ENCODE measurements around the gene TACC3. TPM values are rescaled to one million over a fixed set of nuclear protein-coding genes. Genes with fewer than 3 reads are reported as not detected.

TACC3 gene
- total RNA-seq, 2 donors from 2014 or later = 4.3 to 35.6 TPM

DNA sequence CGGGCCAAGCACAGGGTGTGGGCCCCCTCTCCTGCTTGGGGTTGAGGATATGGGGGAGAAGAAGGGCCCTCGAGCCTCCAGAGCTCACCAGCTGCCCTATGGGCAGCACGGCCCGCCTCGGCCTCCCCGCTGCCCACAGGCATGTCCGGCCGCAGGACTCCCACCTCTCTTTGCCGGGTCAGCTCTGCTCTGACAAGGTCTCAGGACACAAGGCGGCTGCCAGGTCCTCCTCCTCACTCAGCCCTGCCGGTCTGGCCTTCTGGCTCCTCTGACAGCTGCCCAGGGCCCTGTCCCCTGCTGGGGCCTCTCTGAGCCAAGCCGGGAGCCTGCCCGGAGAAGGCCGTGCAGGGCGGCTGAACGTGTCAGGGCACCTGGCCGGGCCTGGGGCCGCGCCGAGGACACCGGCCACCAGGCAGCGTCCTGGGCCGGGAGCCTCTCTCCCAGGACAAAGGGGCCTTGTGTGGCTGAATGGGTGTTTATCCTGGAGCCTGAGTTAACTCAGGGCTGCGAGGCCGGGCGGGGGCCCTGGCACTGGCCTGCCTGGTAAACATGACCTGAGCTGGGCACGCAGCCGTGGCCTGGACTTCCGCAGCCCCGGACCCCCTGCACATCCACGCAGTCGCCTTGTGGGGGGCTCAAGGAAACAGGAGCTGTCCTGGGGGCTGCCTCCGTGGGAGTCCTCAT is 25.7 kb downstream of the TACC3 start:
- no peaks in the 10 kb centered on the region for H3K9me3 ChIP-seq
- H3K36me3 ChIP-seq = no peaks in the 10 kb centered on the region
- 74% methylated on average over 25 of the region's 33 CpGs for WGBS
- peaks cover 5% of the 10 kb centered on the region for H3K4me1 ChIP-seq (replicated peaks)
- DNase-seq (ENCODE audit: low spot score) = no peak
- no peak overlapping the region for H3K27ac ChIP-seq
- intact Hi-C loops (cut with DNase I) = loop anchor here (5.0 kb wide), 2 partner anchors 65 to 150 kb away; no protein-coding TSS in a partner anchor
- H3K4me3 ChIP-seq = no peak overlapping the region
- TF ChIP-seq POLR2AphosphoS5 (IDR thresholded peaks at IDR 0.05) = no peak
- no peak for TF ChIP-seq POLR2A (IDR thresholded peaks at IDR 0.05)
- TF ChIP-seq, protein P1, sequence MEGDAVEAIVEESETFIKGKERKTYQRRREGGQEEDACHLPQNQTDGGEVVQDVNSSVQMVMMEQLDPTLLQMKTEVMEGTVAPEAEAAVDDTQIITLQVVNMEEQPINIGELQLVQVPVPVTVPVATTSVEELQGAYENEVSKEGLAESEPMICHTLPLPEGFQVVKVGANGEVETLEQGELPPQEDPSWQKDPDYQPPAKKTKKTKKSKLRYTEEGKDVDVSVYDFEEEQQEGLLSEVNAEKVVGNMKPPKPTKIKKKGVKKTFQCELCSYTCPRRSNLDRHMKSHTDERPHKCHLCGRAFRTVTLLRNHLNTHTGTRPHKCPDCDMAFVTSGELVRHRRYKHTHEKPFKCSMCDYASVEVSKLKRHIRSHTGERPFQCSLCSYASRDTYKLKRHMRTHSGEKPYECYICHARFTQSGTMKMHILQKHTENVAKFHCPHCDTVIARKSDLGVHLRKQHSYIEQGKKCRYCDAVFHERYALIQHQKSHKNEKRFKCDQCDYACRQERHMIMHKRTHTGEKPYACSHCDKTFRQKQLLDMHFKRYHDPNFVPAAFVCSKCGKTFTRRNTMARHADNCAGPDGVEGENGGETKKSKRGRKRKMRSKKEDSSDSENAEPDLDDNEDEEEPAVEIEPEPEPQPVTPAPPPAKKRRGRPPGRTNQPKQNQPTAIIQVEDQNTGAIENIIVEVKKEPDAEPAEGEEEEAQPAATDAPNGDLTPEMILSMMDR (IDR thresholded peaks at IDR 0.05) = no peak
- H3K27me3 ChIP-seq (replicated peaks; ENCODE audit: insufficient read depth) = peaks cover 4% of the 10 kb centered on the region

DNA sequence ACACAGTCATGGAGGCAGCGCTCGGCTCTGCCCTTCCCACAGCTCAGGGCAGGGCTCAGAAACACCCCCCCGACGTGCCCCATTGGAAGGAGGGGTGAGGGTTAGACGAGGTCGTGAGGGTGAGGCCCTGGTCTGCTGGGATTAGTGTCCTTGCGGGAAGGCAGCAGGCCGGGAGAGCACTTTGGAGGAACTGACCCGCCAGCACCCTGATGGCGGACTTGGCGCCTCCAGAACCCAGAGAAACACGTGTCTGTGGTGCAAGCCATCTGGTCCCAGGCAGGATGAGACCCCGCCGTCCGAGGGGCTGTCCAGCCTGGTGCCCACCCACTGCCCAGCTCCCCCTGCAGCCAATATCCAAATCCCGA is 26.3 kb downstream of the TACC3 start:
- 84% methylated on average over 16 of the region's 16 CpGs for WGBS
- Histone ChIP-seq H3K4me3 (no peak overlapping the region), H3K27me3 (replicated peaks; ENCODE audit: insufficient read depth) (peaks cover 4% of the 10 kb centered on the region), H3K4me1 (replicated peaks) (peaks cover 5% of the 10 kb centered on the region), H3K9me3 (no peaks in the 10 kb centered on the region), H3K27ac (no peak overlapping the region), H3K36me3 (no peaks in the 10 kb centered on the region)
- TF ChIP-seq POLR2A (IDR thresholded peaks at IDR 0.05) = no peak
- TF ChIP-seq, protein P1 (IDR thresholded peaks at IDR 0.05) = no peak
- TF ChIP-seq POLR2AphosphoS5 (IDR thresholded peaks at IDR 0.05) = no peak
- intact Hi-C loops (cut with DNase I) = loop anchor here (5.0 kb wide), 2 partner anchors 65 to 150 kb away; no protein-coding TSS in a partner anchor
- DNase-seq (ENCODE audit: low spot score) = no peak

DNA sequence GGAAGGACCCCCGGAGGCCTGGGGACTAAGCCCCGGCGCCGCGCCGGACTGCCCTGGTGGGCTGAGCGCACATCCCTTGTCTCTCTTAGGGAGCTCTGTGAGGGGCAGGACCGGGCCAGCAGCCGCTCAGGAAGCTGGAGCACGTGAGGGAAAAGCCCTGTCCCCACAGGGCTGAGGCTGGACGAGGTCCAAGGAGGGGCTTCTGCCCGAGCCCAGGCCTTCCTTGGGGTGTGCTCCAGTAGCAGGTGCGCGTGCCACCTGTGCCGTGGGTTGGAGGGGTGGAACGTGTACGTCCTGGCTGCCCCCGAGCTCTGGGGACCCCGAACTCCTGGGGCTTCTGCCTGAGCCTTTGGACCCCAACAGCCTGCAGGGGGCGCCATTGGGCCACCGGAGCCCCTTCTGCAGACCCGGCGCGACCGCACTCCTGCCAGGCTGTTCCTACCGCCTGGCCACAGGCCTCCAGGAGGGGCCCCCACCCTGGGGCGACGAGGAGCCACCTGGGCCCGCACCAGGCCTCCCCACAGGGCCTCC is 27.2 kb downstream of the TACC3 start:
- DNase-seq (ENCODE audit: low spot score) = peak; percentile 63
- Histone ChIP-seq H3K36me3 (no peaks in the 10 kb centered on the region), H3K9me3 (no peaks in the 10 kb centered on the region), H3K4me3 (no peak overlapping the region), H3K27me3 (replicated peaks; ENCODE audit: insufficient read depth) (peaks cover 4% of the 10 kb centered on the region), H3K4me1 (replicated peaks) (peaks cover 5% of the 10 kb centered on the region), H3K27ac (no peak overlapping the region)
- intact Hi-C loops (cut with DNase I) = loop anchor here (5.0 kb wide), 2 partner anchors 64 to 149 kb away; no protein-coding TSS in a partner anchor
- WGBS = 7% methylated on average over 29 of the region's 29 CpGs
- no peak for TF ChIP-seq POLR2AphosphoS5 (IDR thresholded peaks at IDR 0.05)
- TF ChIP-seq, protein P1 (IDR thresholded peaks at IDR 0.05) = peak; percentile 59 to 87 (median 81)

DNA sequence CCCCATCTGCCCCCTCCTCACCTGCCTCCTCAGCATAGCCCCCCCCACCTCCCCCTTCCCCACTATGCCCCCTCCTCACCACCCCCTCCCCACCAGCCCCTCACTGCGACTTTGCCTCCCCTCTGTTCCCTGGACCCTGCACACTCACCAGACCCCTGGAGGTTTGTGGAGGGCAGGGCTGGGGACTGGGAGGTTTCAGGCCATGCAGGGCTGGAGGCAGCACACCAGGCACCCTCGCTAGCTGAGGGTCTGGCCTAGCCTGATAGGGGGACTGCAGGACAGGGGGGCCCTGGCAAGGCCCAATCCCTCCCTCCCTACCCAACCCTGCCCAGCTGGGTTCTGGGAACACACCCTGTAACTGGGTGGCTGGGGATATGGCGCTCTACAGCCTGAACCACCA is 28.0 kb downstream of the TACC3 start:
- no peaks in the 10 kb centered on the region for H3K36me3 ChIP-seq
- H3K27ac ChIP-seq = no peak overlapping the region
- H3K27me3 ChIP-seq (replicated peaks; ENCODE audit: insufficient read depth) = peaks cover 4% of the 10 kb centered on the region
- no peak for DNase-seq (ENCODE audit: low spot score)
- 93% methylated on average over 2 of the region's 3 CpGs for WGBS
- TF ChIP-seq, protein P1 (IDR thresholded peaks at IDR 0.05) = no peak
- TF ChIP-seq POLR2A (IDR thresholded peaks at IDR 0.05) = no peak
- no peak for TF ChIP-seq POLR2AphosphoS5 (IDR thresholded peaks at IDR 0.05)
- no peaks in the 10 kb centered on the region for H3K9me3 ChIP-seq
- intact Hi-C loops (cut with DNase I) = loop anchor here (5.0 kb wide), 2 partner anchors 63 to 148 kb away; no protein-coding TSS in a partner anchor
- no peak overlapping the region for H3K4me3 ChIP-seq
- peaks cover 5% of the 10 kb centered on the region for H3K4me1 ChIP-seq (replicated peaks)

DNA sequence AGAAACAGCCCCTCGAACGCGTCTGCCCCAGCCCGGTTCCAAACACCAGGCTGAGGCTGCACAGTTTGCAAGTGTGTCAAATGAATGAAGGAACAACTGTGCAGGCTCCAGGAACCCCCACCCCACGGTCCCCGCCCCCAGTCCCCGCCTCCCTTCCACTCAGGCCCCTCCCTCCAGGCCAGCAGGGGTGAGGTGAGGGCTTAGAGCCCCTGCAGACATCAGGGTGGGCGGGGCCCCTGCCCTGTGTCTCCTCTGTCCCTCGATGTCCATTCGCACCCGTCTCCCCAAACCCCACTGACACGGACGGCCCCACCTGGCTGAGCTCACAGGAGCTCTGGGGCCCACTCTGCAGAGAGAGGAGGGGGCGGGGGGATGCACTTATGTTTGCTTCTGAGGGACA is 28.5 kb downstream of the TACC3 start:
- Histone ChIP-seq H3K4me3 (no peak overlapping the region), H3K36me3 (no peaks in the 10 kb centered on the region), H3K4me1 (replicated peaks) (peaks cover 5% of the 10 kb centered on the region), H3K27ac (no peak overlapping the region), H3K9me3 (no peaks in the 10 kb centered on the region), H3K27me3 (replicated peaks; ENCODE audit: insufficient read depth) (peaks cover 4% of the 10 kb centered on the region)
- DNase-seq (ENCODE audit: low spot score) = no peak
- no peak for TF ChIP-seq POLR2A (IDR thresholded peaks at IDR 0.05)
- TF ChIP-seq, protein P1 (IDR thresholded peaks at IDR 0.05) = no peak
- no peak for TF ChIP-seq POLR2AphosphoS5 (IDR thresholded peaks at IDR 0.05)
- 76% methylated on average over 14 of the region's 14 CpGs for WGBS
- intact Hi-C loops (cut with DNase I) = loop anchor here (5.0 kb wide), 2 partner anchors 62 to 147 kb away; no protein-coding TSS in a partner anchor
